ENCODE data around the gene CCDC198.

CCDC198 gene

GRCh38 chr14:57462551-57462950 lies 31.1 kb downstream of the CCDC198 start:
- no peak for DNase-seq

- no peak for DNase-seq
Observed at GRCh38 chr14:57461777-57462320, 31.8 kb downstream of the CCDC198 start.

GRCh38 chr14:57435923-57436322 lies 57.7 kb downstream of the CCDC198 start:
- DNase-seq = no peak

- no peak for DNase-seq
Observed at GRCh38 chr14:57420986-57421385, 72.7 kb downstream of the CCDC198 start.

- no peak for DNase-seq
Observed at GRCh38 chr14:57420033-57420432, 73.6 kb downstream of the CCDC198 start.
